ENCODE data around the gene CNTN5.

DNA sequence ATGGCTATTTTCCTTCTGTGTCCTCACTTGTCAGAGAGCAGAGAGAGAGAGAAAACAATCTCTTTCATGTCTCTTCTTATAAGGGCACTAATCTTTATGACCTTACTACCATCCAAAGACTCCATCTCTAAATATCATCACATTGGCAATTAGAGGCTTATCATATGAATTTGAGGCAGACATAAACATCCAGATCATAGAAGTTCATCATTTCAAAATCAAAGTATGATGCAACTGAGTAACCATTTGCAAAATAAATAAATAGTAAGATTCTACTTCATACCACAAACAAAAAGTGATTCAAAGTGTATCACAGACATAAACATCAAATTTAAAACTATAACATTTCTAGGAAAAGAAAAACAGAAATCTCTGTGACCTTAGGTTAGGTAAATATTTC is 1161.6 kb downstream of the CNTN5 start:
- TF ChIP-seq, protein P1, sequence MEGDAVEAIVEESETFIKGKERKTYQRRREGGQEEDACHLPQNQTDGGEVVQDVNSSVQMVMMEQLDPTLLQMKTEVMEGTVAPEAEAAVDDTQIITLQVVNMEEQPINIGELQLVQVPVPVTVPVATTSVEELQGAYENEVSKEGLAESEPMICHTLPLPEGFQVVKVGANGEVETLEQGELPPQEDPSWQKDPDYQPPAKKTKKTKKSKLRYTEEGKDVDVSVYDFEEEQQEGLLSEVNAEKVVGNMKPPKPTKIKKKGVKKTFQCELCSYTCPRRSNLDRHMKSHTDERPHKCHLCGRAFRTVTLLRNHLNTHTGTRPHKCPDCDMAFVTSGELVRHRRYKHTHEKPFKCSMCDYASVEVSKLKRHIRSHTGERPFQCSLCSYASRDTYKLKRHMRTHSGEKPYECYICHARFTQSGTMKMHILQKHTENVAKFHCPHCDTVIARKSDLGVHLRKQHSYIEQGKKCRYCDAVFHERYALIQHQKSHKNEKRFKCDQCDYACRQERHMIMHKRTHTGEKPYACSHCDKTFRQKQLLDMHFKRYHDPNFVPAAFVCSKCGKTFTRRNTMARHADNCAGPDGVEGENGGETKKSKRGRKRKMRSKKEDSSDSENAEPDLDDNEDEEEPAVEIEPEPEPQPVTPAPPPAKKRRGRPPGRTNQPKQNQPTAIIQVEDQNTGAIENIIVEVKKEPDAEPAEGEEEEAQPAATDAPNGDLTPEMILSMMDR (IDR thresholded peaks at IDR 0.05) = no peak
- no peak for TF ChIP-seq POLR2A (IDR thresholded peaks at IDR 0.05)

All from uterus (tissue), 2 donors.